GM12878 (cell line): ENCODE results near the gene ARHGAP32. TPM values are rescaled to one million over a fixed set of nuclear protein-coding genes. Genes with fewer than 3 reads are reported as not detected.

Source experiments
- ATAC-seq: fragments of 200-7000 bp; cut with Tn5 transposase; 3 replicates; pipeline ENCODE4 v1.9.1; 2020; ENCODE audit warnings: mild to moderate bottlenecking, moderate library complexity
- BruUV-seq: library from RNA; stranded (reverse); fragments of 400-500 nt; replicated peaks from 2 replicates; lab custom pipeline; 2021; lab: Mats Ljungman, UMichigan
- CTCF ChIA-PET: fragments of 300-600 bp; sonication (Branson Sonifier 250); formaldehyde crosslinking; extraction: SDS; loops from one replicate; lab custom pipeline; 2021; ENCODE audit warnings: inconsistent platforms; lab: Yijun Ruan, JAX
- POLR2A ChIA-PET: fragments of 350-600 bp; formaldehyde crosslinking; extraction: SDS; loops from one replicate; lab custom pipeline; 2021; ENCODE audit warnings: inconsistent platforms; lab: Charles Lee
- RAD21 ChIA-PET: fragments of 300-600 bp; sonication (Branson Sonifier 250); formaldehyde crosslinking; loops from one replicate; lab custom pipeline; 2023; ENCODE audit warnings: antibody characterized with exemption; ENCODE audit not compliant: unreplicated experiment; lab: Charles Lee
- SMC1A ChIA-PET: fragments of 300-600 bp; sonication (Branson Sonifier 250); formaldehyde crosslinking; loops from one replicate; lab custom pipeline; 2023; ENCODE audit not compliant: unreplicated experiment, uncharacterized antibody; lab: Charles Lee
- DNase-seq: peaks from one replicate; pipeline ENCODE4 v3.0.0-alpha.2; 2011; ENCODE audit warnings: low read depth, low spot score
- FAIRE-seq: peaks from 3 replicates; lab custom pipeline; 2011; peaks lifted over from hg19 to GRCh38; lab: Jason Lieb, UNC
- H2AFZ ChIP-seq: 2 replicates; pipeline ENCODE4 v1.6.0; 2011; ENCODE audit warnings: low read depth, low read length, control low read depth; ENCODE audit not compliant: control insufficient read depth
- H3K27ac ChIP-seq: 2 replicates; pipeline ENCODE4 v1.5.1; 2011; ENCODE audit warnings: control low read depth; ENCODE audit not compliant: control insufficient read depth, insufficient read depth
- H3K27me3 ChIP-seq, 2 experiments: replicated peaks in 1 of 2; 2 replicates each; pipeline versions ENCODE4 v1.6.0 to v1.6.1; 2011; ENCODE audit warnings: low read length in 1 of 2; ENCODE audit not compliant: control insufficient read depth in 2 of 2, insufficient read depth in 2 of 2
- H3K36me3 ChIP-seq, 2 experiments: 2 replicates each; pipeline ENCODE4 v1.5.1; 2011; ENCODE audit warnings: low read length in 1 of 2; ENCODE audit not compliant: control insufficient read depth in 2 of 2, insufficient read depth in 2 of 2
- H3K4me1 ChIP-seq: 2 replicates; pipeline ENCODE4 v1.6.1; 2011; ENCODE audit warnings: mild to moderate bottlenecking, low read length, moderate library complexity, mixed read lengths; ENCODE audit not compliant: control insufficient read depth, insufficient read depth
- H3K4me2 ChIP-seq: 2 replicates; pipeline ENCODE4 v1.6.0; 2011; ENCODE audit warnings: control low read depth; ENCODE audit not compliant: control insufficient read depth, insufficient read depth
- H3K4me3 ChIP-seq: fragments of 200-600 bp; sonication (generic); 2 replicates; pipeline ENCODE4 v1.5.1; 2016
- H3K79me2 ChIP-seq: 2 replicates; pipeline ENCODE4 v1.6.0; 2011; ENCODE audit warnings: low read length; ENCODE audit not compliant: control insufficient read depth, insufficient read depth
- H3K9ac ChIP-seq: 2 replicates; pipeline ENCODE4 v1.8.0; 2011; ENCODE audit warnings: low read length, control low read depth, mixed read lengths; ENCODE audit not compliant: control insufficient read depth, insufficient read depth
- H3K9me3 ChIP-seq: replicated peaks from 3 replicates; pipeline ENCODE4 v1.5.1; 2011; ENCODE audit warnings: mild to moderate bottlenecking, low read length; ENCODE audit not compliant: control insufficient read depth, insufficient read depth
- H4K20me1 ChIP-seq: 2 replicates; pipeline ENCODE4 v1.6.0; 2011; ENCODE audit not compliant: control insufficient read depth, insufficient read depth
- BHLHE40 ChIP-seq, 2 experiments: fragments of 450-650 bp in 1 of 2; IDR thresholded peaks; 2 replicates each; pipeline ENCODE4 v1.6.1; 2011 to 2017; ENCODE audit warnings: low read depth in 2 of 2, borderline replicate concordance in 1 of 2, improper control_type of control experiment in 1 of 2, low read length in 1 of 2, mild to moderate bottlenecking in 1 of 2
- CBX3 ChIP-seq: fragments of 200-600 bp; sonication (generic); IDR thresholded peaks from 2 replicates; pipeline ENCODE4 v1.6.1; 2016; ENCODE audit warnings: low read depth, borderline replicate concordance
- E2F4 ChIP-seq: IDR thresholded peaks from 2 replicates; pipeline ENCODE4 v1.6.1; 2012; ENCODE audit warnings: low read depth, low read length, improper control_type of control experiment
- FOXM1 ChIP-seq: IDR thresholded peaks from 2 replicates; pipeline ENCODE4 v1.6.1; 2012; ENCODE audit warnings: low read depth, mild to moderate bottlenecking, inconsistent platforms, low read length, moderate library complexity
- KLF5 ChIP-seq: fragments of 450-650 bp; IDR thresholded peaks from 2 replicates; pipeline ENCODE4 v1.6.1; 2014; ENCODE audit warnings: mild to moderate bottlenecking; ENCODE audit not compliant: partially characterized antibody
- NRF1 ChIP-seq: conservative IDR thresholded peaks from 2 replicates; pipeline ENCODE4 v1.6.1; 2011; ENCODE audit warnings: mild to moderate bottlenecking, low read depth, low read length, improper control_type of control experiment
- SP1 ChIP-seq: IDR thresholded peaks from one replicate; pipeline ENCODE4 v1.6.1; 2011; ENCODE audit warnings: low read depth, low read length
- TARDBP ChIP-seq: IDR thresholded peaks from 2 replicates; pipeline ENCODE4 v1.6.1; 2016; ENCODE audit warnings: borderline replicate concordance
- YBX1 ChIP-seq: fragments of 450-650 bp; IDR thresholded peaks from 2 replicates; pipeline ENCODE4 v1.6.1; 2016; ENCODE audit warnings: antibody characterized with exemption
- ZNF217 ChIP-seq: fragments of 450-650 bp; IDR thresholded peaks from 2 replicates; pipeline ENCODE4 v1.6.1; 2017; ENCODE audit warnings: antibody characterized with exemption, mild to moderate bottlenecking
- ZSCAN29 ChIP-seq: fragments of 450-650 bp; IDR thresholded peaks from 2 replicates; pipeline ENCODE4 v1.6.1; 2017; ENCODE audit warnings: mild to moderate bottlenecking, moderate library complexity
- WGBS: methylation state at CpG from one replicate; pipeline ENCODE4 v1.1.6; 2016; ENCODE audit warnings: low lambda C conversion rate; ENCODE audit not compliant: insufficient replicate concordance, insufficient coverage; ENCODE audit errors: missing lambda C conversion rate; 5-methylcytosine and 5-hydroxymethylcytosine counted together
- in situ Hi-C: fragments of 300-500 bp; cut with MboI; formaldehyde crosslinking; loops from 9 replicates; pipeline ENCODE4 v1.14.3; 2018; ENCODE audit warnings: mixed read lengths
- intact Hi-C: fragments of 100-400 bp; cut with micrococcal nuclease; formaldehyde crosslinking; loops from one replicate; pipeline ENCODE4 v1.14.2; 2022; ENCODE audit not compliant: unreplicated experiment
- polyA plus RNA-seq, 11 experiments: library from polyadenylated mRNA; depleted of rRNA in 4 of 11; unstranded in 6 of 11; stranded (reverse) in 5 of 11; fragments of >200 nt; fragmentation: Nextera tagmentation in 4 of 11; fragmentation: Illumina TruSeq in 1 of 11; extraction: Ambion mirVana in 4 of 11; extraction: Trizol in 1 of 11; gene quantifications; 1 replicate in 1 of 11; 2 replicates in 10 of 11; pipeline versions ENCODE4 v1.2.1 to v1.2.3, GENCODE V29; 2011 to 2016; ENCODE audit warnings: inconsistent platforms in 2 of 11, missing spikeins in 2 of 11, low read depth in 1 of 11
- total RNA-seq, 4 experiments: library from RNA; depleted of rRNA in 3 of 4; stranded (reverse); fragments of >200 nt in 3 of 4; fragmentation: Illumina TruSeq in 1 of 4; extraction: Trizol in 1 of 4; gene quantifications; 2 replicates each; pipeline versions ENCODE4 v1.2.1 to v1.2.3, GENCODE V29; 2013 to 2021
- TF ChIP-seq, protein P1 (sequence below): fragments of 450-650 bp; IDR thresholded peaks from 2 replicates; pipeline ENCODE4 v1.6.1; 2017; ENCODE audit warnings: borderline replicate concordance

Gene ARHGAP32
- total and polyA plus RNA-seq, 10 of the 15 experiments (the other 5 are each of a cell fraction or from before 2014, with no cell fraction given): under 0.01 to 0.46 (median 0.12) TPM; not detected in 1

- intact Hi-C loops: no loop called here
- CTCF ChIA-PET: interaction anchor here (0.7 kb wide), 1 partner anchor 90 kb away, joined by 3 read pairs; no protein-coding TSS in a partner anchor
Observed at GRCh38 chr11:128968916-128969315, 223.2 kb downstream of the ARHGAP32 start.

More at GRCh38 chr11:128968916-128969315, 223.2 kb downstream of the ARHGAP32 start:
- H3K4me3 ChIP-seq: no peak overlapping the region
- H3K36me3 ChIP-seq: no peaks in the 10 kb centered on the region; a peak in 1 of 4 replicates
- no TSS peak for BruUV-seq
- H3K9ac ChIP-seq: no peak overlapping the region
- ChIA-PET RAD21 (no interaction called here), SMC1A (no interaction called here), POLR2A (no interaction called here)
- no peak for FAIRE-seq
- H3K27me3 ChIP-seq: no peaks in the 10 kb centered on the region
- DNase-seq: no peak
- H3K9me3 ChIP-seq: no peaks in the 10 kb centered on the region
- no peak overlapping the region for H3K4me2 ChIP-seq
- H2AFZ ChIP-seq: no peak overlapping the region
- WGBS: 44% methylated on average over 9 of the region's 9 CpGs
- H3K4me1 ChIP-seq: peaks cover 12% of the 10 kb centered on the region
- no peak for TF ChIP-seq ZSCAN29
- TF ChIP-seq NRF1: no peak
- TF ChIP-seq E2F4: no peak
- no peak for TF ChIP-seq FOXM1
- no peak for TF ChIP-seq ZNF217
- TF ChIP-seq CBX3: no peak
- TF ChIP-seq, protein P1, sequence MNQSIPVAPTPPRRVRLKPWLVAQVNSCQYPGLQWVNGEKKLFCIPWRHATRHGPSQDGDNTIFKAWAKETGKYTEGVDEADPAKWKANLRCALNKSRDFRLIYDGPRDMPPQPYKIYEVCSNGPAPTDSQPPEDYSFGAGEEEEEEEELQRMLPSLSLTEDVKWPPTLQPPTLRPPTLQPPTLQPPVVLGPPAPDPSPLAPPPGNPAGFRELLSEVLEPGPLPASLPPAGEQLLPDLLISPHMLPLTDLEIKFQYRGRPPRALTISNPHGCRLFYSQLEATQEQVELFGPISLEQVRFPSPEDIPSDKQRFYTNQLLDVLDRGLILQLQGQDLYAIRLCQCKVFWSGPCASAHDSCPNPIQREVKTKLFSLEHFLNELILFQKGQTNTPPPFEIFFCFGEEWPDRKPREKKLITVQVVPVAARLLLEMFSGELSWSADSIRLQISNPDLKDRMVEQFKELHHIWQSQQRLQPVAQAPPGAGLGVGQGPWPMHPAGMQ: no peak
- no peak for TF ChIP-seq YBX1
- TF ChIP-seq KLF5: no peak
- TF ChIP-seq TARDBP: no peak
- TF ChIP-seq BHLHE40 (IDR thresholded peaks at IDR 0.05; ENCODE audit: borderline replicate concordance in 1 of 2, low read depth in 2 of 2, low read length in 1 of 2): no peak
- TF ChIP-seq SP1: no peak
- in situ Hi-C loops: no loop called here
- no peaks in the 10 kb centered on the region for H4K20me1 ChIP-seq
- ATAC-seq: peak; percentile 34
- H3K79me2 ChIP-seq: no peaks in the 10 kb centered on the region
- H3K27ac ChIP-seq: no peak overlapping the region
